Endothelial cell of umbilical vein (primary cell): ENCODE data around the gene CETN1. TPM values are rescaled to one million over a fixed set of nuclear protein-coding genes. Genes with fewer than 3 reads are reported as not detected.

Experiments
- BruUV-seq: library from RNA; stranded (reverse); fragments of 400-500 nt; replicated peaks from 2 replicates; lab custom pipeline; 2021; lab: Mats Ljungman, UMichigan
- CTCF ChIA-PET: fragments of 300-600, 350-600 bp; sonication (Branson Sonifier 250); formaldehyde crosslinking; loops from one replicate; lab custom pipeline; 2021; ENCODE audit warnings: antibody characterized with exemption, inconsistent platforms; lab: Charles Lee
- POLR2A ChIA-PET: fragments of 300-600, 350-600 bp; sonication (Branson Sonifier 250); formaldehyde crosslinking; loops from one replicate; lab custom pipeline; 2021; ENCODE audit warnings: antibody characterized with exemption, inconsistent platforms; lab: Charles Lee
- DNase-seq: peaks from one replicate; pipeline ENCODE4 v3.0.0-alpha.2; 2011; ENCODE audit warnings: low read depth, low spot score
- FAIRE-seq: peaks from 2 replicates; lab custom pipeline; 2011; peaks lifted over from hg19 to GRCh38; lab: Jason Lieb, UNC
- H2AFZ ChIP-seq: 2 replicates; pipeline ENCODE4 v1.6.0; 2012; ENCODE audit warnings: low read depth, low read length, control low read depth, inconsistent platforms
- H3K27ac ChIP-seq: 2 replicates; pipeline ENCODE4 v1.5.1; 2011; ENCODE audit warnings: low read depth, mild to moderate bottlenecking, control low read depth, low read length, moderate library complexity; ENCODE audit not compliant: insufficient read depth
- H3K27me3 ChIP-seq, 2 experiments: 2 replicates each; pipeline versions ENCODE4 v1.6.0 to v1.6.1; 2011; ENCODE audit warnings: low read length in 2 of 2, mixed read lengths in 1 of 2; ENCODE audit not compliant: control insufficient read depth in 2 of 2, insufficient read depth in 2 of 2
- H3K36me3 ChIP-seq, 2 experiments: 2 replicates in 1 of 2; 3 replicates in 1 of 2; pipeline ENCODE4 v1.5.1; 2011; ENCODE audit warnings: low read length in 2 of 2, mild to moderate bottlenecking in 1 of 2, moderate library complexity in 1 of 2; ENCODE audit not compliant: control insufficient read depth in 2 of 2, insufficient read depth in 2 of 2; ENCODE audit errors: extremely low read depth in 1 of 2
- H3K4me1 ChIP-seq: 3 replicates; pipeline ENCODE4 v1.5.1; 2011; ENCODE audit warnings: mild to moderate bottlenecking, low read length; ENCODE audit not compliant: control insufficient read depth, insufficient read depth; ENCODE audit errors: extremely low read depth
- H3K4me2 ChIP-seq: 2 replicates; pipeline ENCODE4 v1.6.1; 2011; ENCODE audit warnings: low read length, control low read depth, mixed read lengths; ENCODE audit not compliant: insufficient read depth
- H3K4me3 ChIP-seq, 3 experiments: fragments of 200-600 bp in 1 of 3; sonication (generic), shearing (Covaris generic) in 1 of 3; replicated peaks in 1 of 3; 2 replicates each; pipeline ENCODE4 v1.5.1; 2011 to 2016; ENCODE audit warnings: control low read depth in 3 of 3, low read length in 3 of 3, mild to moderate bottlenecking in 2 of 3, inconsistent platforms in 1 of 3, low read depth in 1 of 3, moderate library complexity in 1 of 3; ENCODE audit not compliant: insufficient read depth in 1 of 3
- H3K79me2 ChIP-seq: 2 replicates; pipeline ENCODE4 v1.6.0; 2012; ENCODE audit warnings: low read length, inconsistent platforms; ENCODE audit not compliant: control insufficient read depth, insufficient read depth
- H3K9ac ChIP-seq: replicated peaks from 2 replicates; pipeline ENCODE3; 2011; ENCODE audit warnings: low read length, control low read depth; ENCODE audit not compliant: insufficient read depth; ENCODE audit errors: extremely low read depth
- H3K9me1 ChIP-seq: replicated peaks from 3 replicates; pipeline ENCODE4 v1.6.0; 2011; ENCODE audit warnings: mild to moderate bottlenecking, low read length; ENCODE audit not compliant: control insufficient read depth, insufficient read depth; ENCODE audit errors: extremely low read depth
- H3K9me3 ChIP-seq: replicated peaks from 2 replicates; pipeline ENCODE4 v1.5.1; 2012; ENCODE audit warnings: low read length, inconsistent platforms; ENCODE audit not compliant: control insufficient read depth, insufficient read depth
- H4K20me1 ChIP-seq: replicated peaks from 2 replicates; pipeline ENCODE3; 2011; ENCODE audit warnings: mild to moderate bottlenecking, low read length; ENCODE audit not compliant: control insufficient read depth, insufficient read depth; ENCODE audit errors: extremely low read depth
- EZH2 ChIP-seq: IDR thresholded peaks from 2 replicates; pipeline ENCODE4 v1.6.1; 2012; ENCODE audit warnings: borderline replicate concordance, low read depth, mild to moderate bottlenecking, moderate library complexity, low read length, inconsistent platforms; ENCODE audit not compliant: severe bottlenecking
- FOS ChIP-seq: IDR thresholded peaks from 2 replicates; pipeline ENCODE4 v1.6.1; 2011; ENCODE audit warnings: mild to moderate bottlenecking, low read length, moderate library complexity, borderline replicate concordance; ENCODE audit not compliant: insufficient read depth
- GATA2 ChIP-seq: IDR thresholded peaks from 2 replicates; pipeline ENCODE4 v1.7.0; 2011; ENCODE audit warnings: low read depth, mild to moderate bottlenecking, moderate library complexity, mixed read lengths, low read length; ENCODE audit not compliant: insufficient read length, insufficient read depth
- JUN ChIP-seq: IDR thresholded peaks from 2 replicates; pipeline ENCODE4 v1.6.1; 2011; ENCODE audit warnings: borderline replicate concordance, low read depth; ENCODE audit not compliant: insufficient read length, insufficient read depth
- MYC ChIP-seq: IDR thresholded peaks from one replicate; pipeline ENCODE4 v1.6.1; 2011; ENCODE audit warnings: mild to moderate bottlenecking, low read depth, low read length
- POLR2A ChIP-seq: IDR thresholded peaks from 2 replicates; pipeline ENCODE4 v1.6.1; 2012; ENCODE audit warnings: low read depth, mild to moderate bottlenecking, control low read depth, low read length
- POLR2AphosphoS5 ChIP-seq: IDR thresholded peaks from 2 replicates; pipeline ENCODE4 v1.6.1; 2012; ENCODE audit warnings: low read depth, mild to moderate bottlenecking, control low read depth, low read length, moderate library complexity; ENCODE audit not compliant: insufficient read depth
- dilution Hi-C: fragments of 300-500 bp; cut with MboI; formaldehyde crosslinking; loops from one replicate; pipeline ENCODE4 v1.15.0; 2019; ENCODE audit warnings: low sequenced_read_pairs; ENCODE audit not compliant: extremely low pct_ligation_motif_present
- intact Hi-C: fragments of 100-400 bp; cut with micrococcal nuclease; formaldehyde crosslinking; loops from one replicate; pipeline ENCODE4 v1.10.0; 2022
- polyA plus RNA-seq, 4 experiments: library from polyadenylated mRNA; depleted of rRNA in 3 of 4; stranded (reverse) in 3 of 4; unstranded in 1 of 4; fragments of >200 nt; gene quantifications; 2 replicates each; pipeline versions ENCODE4 v1.2.1 to v1.2.3, GENCODE V29; 2011 to 2012; ENCODE audit warnings: missing spikeins in 1 of 4
- total RNA-seq: library from RNA; stranded (reverse); gene quantifications from 2 replicates; pipeline ENCODE4 v1.2.3, GENCODE V29; 2021
- TF ChIP-seq, protein P1 (sequence below): IDR thresholded peaks from 2 replicates; pipeline ENCODE4 v1.6.1; 2011; ENCODE audit not compliant: insufficient read depth, insufficient read length
- TF ChIP-seq, protein P2 (sequence below), 2 donors: IDR thresholded peaks; 1 replicate in 1 of 2; 2 replicates in 1 of 2; pipeline ENCODE4 v1.5.1; 2011; ENCODE audit warnings: low read length in 2 of 2, mild to moderate bottlenecking in 2 of 2, moderate library complexity in 2 of 2, control low read depth in 1 of 2, inconsistent platforms in 1 of 2, low read depth in 1 of 2; ENCODE audit not compliant: insufficient read depth in 1 of 2; ENCODE audit errors: extremely low read depth in 1 of 2

The CETN1 gene
- total and polyA plus RNA-seq, 2 donors (not counting 3 experiments of a cell fraction or from before 2014, with no cell fraction given) = not detected

GRCh38 chr18:573385-573784 is 6.8 kb upstream of the CETN1 start:
- FAIRE-seq = no peak
- intact Hi-C loops (no loop called here), dilution Hi-C loops (no loop called here)
- Histone ChIP-seq H3K79me2 (no peaks in the 10 kb centered on the region), H3K27ac (no peak overlapping the region), H3K9me1 (no peaks in the 10 kb centered on the region), H4K20me1 (no peaks in the 10 kb centered on the region), H3K4me1 (peaks cover 2% of the 10 kb centered on the region), H3K4me3 (no peak overlapping the region), H3K36me3 (no peaks in the 10 kb centered on the region), H2AFZ (no peak overlapping the region), H3K4me2 (no peak overlapping the region), H3K9me3 (no peaks in the 10 kb centered on the region), H3K27me3 (peaks cover 5 to 8% of the 10 kb centered on the region in 2 experiments), H3K9ac (no peak overlapping the region)
- ChIA-PET POLR2A (no interaction called here), CTCF (interaction anchor here (1.4 kb wide), 1 partner anchor 10 kb away, joined by 3 read pairs; no protein-coding TSS in a partner anchor)
- BruUV-seq = no TSS peak
- no peak for TF ChIP-seq GATA2
- no peak for TF ChIP-seq FOS
- no peak for TF ChIP-seq JUN
- no peak for TF ChIP-seq MYC
- DNase-seq = no peak

- Histone ChIP-seq H3K4me2 (no peak overlapping the region), H4K20me1 (no peaks in the 10 kb centered on the region), H3K27me3 (peaks cover 5 to 8% of the 10 kb centered on the region in 2 experiments), H3K9me3 (no peaks in the 10 kb centered on the region), H3K9me1 (no peaks in the 10 kb centered on the region), H3K79me2 (no peaks in the 10 kb centered on the region), H3K9ac (no peak overlapping the region), H3K4me1 (peaks cover 2% of the 10 kb centered on the region), H3K36me3 (no peaks in the 10 kb centered on the region), H2AFZ (no peak overlapping the region), H3K4me3 (no peak overlapping the region), H3K27ac (no peak overlapping the region)
- DNase-seq = no peak
- no peak for FAIRE-seq
- BruUV-seq = no TSS peak
- intact Hi-C loops (no loop called here), dilution Hi-C loops (no loop called here)
- CTCF ChIA-PET = no interaction called here
- TF ChIP-seq GATA2 = no peak
- TF ChIP-seq POLR2A = no peak
- no peak for TF ChIP-seq FOS
- TF ChIP-seq MYC = no peak
- TF ChIP-seq JUN = no peak
- TF ChIP-seq, protein P1, sequence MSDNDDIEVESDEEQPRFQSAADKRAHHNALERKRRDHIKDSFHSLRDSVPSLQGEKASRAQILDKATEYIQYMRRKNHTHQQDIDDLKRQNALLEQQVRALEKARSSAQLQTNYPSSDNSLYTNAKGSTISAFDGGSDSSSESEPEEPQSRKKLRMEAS = no peak
- TF ChIP-seq, protein P2, sequence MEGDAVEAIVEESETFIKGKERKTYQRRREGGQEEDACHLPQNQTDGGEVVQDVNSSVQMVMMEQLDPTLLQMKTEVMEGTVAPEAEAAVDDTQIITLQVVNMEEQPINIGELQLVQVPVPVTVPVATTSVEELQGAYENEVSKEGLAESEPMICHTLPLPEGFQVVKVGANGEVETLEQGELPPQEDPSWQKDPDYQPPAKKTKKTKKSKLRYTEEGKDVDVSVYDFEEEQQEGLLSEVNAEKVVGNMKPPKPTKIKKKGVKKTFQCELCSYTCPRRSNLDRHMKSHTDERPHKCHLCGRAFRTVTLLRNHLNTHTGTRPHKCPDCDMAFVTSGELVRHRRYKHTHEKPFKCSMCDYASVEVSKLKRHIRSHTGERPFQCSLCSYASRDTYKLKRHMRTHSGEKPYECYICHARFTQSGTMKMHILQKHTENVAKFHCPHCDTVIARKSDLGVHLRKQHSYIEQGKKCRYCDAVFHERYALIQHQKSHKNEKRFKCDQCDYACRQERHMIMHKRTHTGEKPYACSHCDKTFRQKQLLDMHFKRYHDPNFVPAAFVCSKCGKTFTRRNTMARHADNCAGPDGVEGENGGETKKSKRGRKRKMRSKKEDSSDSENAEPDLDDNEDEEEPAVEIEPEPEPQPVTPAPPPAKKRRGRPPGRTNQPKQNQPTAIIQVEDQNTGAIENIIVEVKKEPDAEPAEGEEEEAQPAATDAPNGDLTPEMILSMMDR (IDR thresholded peaks at IDR 0.05; ENCODE audit: extremely low read depth in 1 of 2, insufficient read depth in 1 of 2, low read depth in 1 of 2, low read length in 2 of 2) = no peak
- no peak for TF ChIP-seq EZH2
- TF ChIP-seq POLR2AphosphoS5 = no peak
- POLR2A ChIA-PET = no interaction called here
These were observed 5.9 kb upstream of the CETN1 start for GRCh38 chr18:574149-574860.
